ENCODE data around the gene CCDC59.

GRCh38 chr12:82358200-82359114 lies at the start of gene CCDC59, which contains the start of gene METTL25:
- TF ChIP-seq CTCF (IDR thresholded peaks at IDR 0.05) (peak; percentile 75 to 99 (median 94)), POLR2A (IDR thresholded peaks at IDR 0.05) (peak in 1 of 2 donors; percentile 65)

All from heart left ventricle (tissue), 13 donors.